K562 (cell line): ENCODE results near the gene UBXN1. TPM values are rescaled to one million over a fixed set of nuclear protein-coding genes. Genes with fewer than 3 reads are reported as not detected.

Experiments
- ARID1B ChIP-seq: fragments of 450-650 bp; IDR thresholded peaks from 2 replicates; pipeline ENCODE4 v1.6.1; 2016; ENCODE audit warnings: antibody characterized with exemption, mild to moderate bottlenecking, inconsistent platforms
- DACH1 ChIP-seq: fragments of 450-650 bp; IDR thresholded peaks from 2 replicates; pipeline ENCODE4 v1.6.1; 2018; ENCODE audit not compliant: partially characterized antibody
- DPF2 ChIP-seq: fragments of 450-650 bp; IDR thresholded peaks from 2 replicates; pipeline ENCODE4 v1.6.1; 2016
- E2F4 ChIP-seq: sonication (generic); formaldehyde crosslinking; IDR thresholded peaks from 2 replicates; pipeline ENCODE4 v1.8.0; 2022; ENCODE audit warnings: mild to moderate bottlenecking, low read depth, missing genetic modification reagents
- E2F8 ChIP-seq: fragments of 450-650 bp; IDR thresholded peaks from 2 replicates; pipeline ENCODE4 v1.7.1; 2018; ENCODE audit warnings: mild to moderate bottlenecking, low read depth; ENCODE audit not compliant: partially characterized antibody
- ELF2 ChIP-seq: fragments of 250-450 bp; sonication (Bioruptor Pico); IDR thresholded peaks from 2 replicates; pipeline ENCODE4 v1.5.0; 2021; ENCODE audit warnings: mild to moderate bottlenecking
- HLTF ChIP-seq: fragments of 450-650 bp; IDR thresholded peaks from 2 replicates; pipeline ENCODE4 v1.6.1; 2016
- TEAD4 ChIP-seq, 2 experiments: sonication (generic) in 1 of 2; formaldehyde crosslinking in 1 of 2; IDR thresholded peaks; 2 replicates each; pipeline versions ENCODE4 v1.6.1 to v1.8.0; 2012 to 2022; ENCODE audit warnings: borderline replicate concordance in 1 of 2, inconsistent platforms in 1 of 2, low read length in 1 of 2, mild to moderate bottlenecking in 1 of 2, missing genetic modification reagents in 1 of 2
- U2AF1 ChIP-seq: fragments of 200-400 bp; formaldehyde crosslinking; optimal IDR thresholded peaks from 2 replicates; pipeline ENCODE3; 2017; ENCODE audit warnings: mild to moderate bottlenecking, low read depth, low read length, moderate library complexity
- ZBTB40 ChIP-seq, 2 experiments: fragments of 450-650 bp in 1 of 2; sonication (generic) in 1 of 2; formaldehyde crosslinking in 1 of 2; IDR thresholded peaks; 2 replicates each; pipeline versions ENCODE4 v1.7.1 to v1.9.0; 2016 to 2022; ENCODE audit warnings: inconsistent platforms in 1 of 2, mild to moderate bottlenecking in 1 of 2, missing genetic modification reagents in 1 of 2
- polyA plus RNA-seq, 8 experiments: library from polyadenylated mRNA; depleted of rRNA in 4 of 8; stranded (reverse) in 5 of 8; unstranded in 3 of 8; fragments of >200 nt; fragmentation: Nextera tagmentation in 2 of 8; fragmentation: Illumina TruSeq in 1 of 8; extraction: Ambion mirVana in 2 of 8; extraction: Trizol in 1 of 8; gene quantifications; 2 replicates each; pipeline versions ENCODE4 v1.2.1 to v1.2.3, GENCODE V29; 2011 to 2014; ENCODE audit warnings: inconsistent platforms in 1 of 8, missing spikeins in 1 of 8
- total RNA-seq, 7 experiments: library from RNA; depleted of rRNA in 6 of 7; stranded (reverse); fragments of >200 nt in 6 of 7; fragmentation: Illumina TruSeq in 2 of 7; extraction: Trizol in 2 of 7; gene quantifications; 2 replicates each; pipeline versions ENCODE4 v1.2.1 to v1.2.3, GENCODE V29; 2011 to 2021; ENCODE audit warnings: low replicate concordance in 1 of 7

Gene UBXN1
- total and polyA plus RNA-seq, 9 of the 15 experiments (the other 6 are each of a cell fraction or from before 2014, with no cell fraction given): 4.8 to 263 (median 99.7) TPM

GRCh38 chr11:62645946-62646824 is 32.7 kb downstream of the UBXN1 start, which contains the start of gene GANAB (continued):
- TF ChIP-seq E2F4 (CRISPR knock-in tag): peak; percentile 59; the same call in 1 of the 2 replicates
- peak; percentile 58 for TF ChIP-seq U2AF1
- peak; percentile 81 for TF ChIP-seq E2F8
- peak; percentile 74 for TF ChIP-seq ZBTB40 (IDR thresholded peaks at IDR 0.05)
- no peak for TF ChIP-seq ZBTB40 (CRISPR knock-in tag; IDR thresholded peaks at IDR 0.05)
- peak; percentile 20; the same call in 1 of the 2 replicates for TF ChIP-seq DPF2
- TF ChIP-seq HLTF: no peak
- TF ChIP-seq ELF2 (CRISPR knock-in tag): 0 out of 2 replicates have a peak, but pooled peaks have one; percentile 48
- TF ChIP-seq ARID1B: 0 out of 2 replicates have a peak, but pooled peaks have one; percentile 18
- TF ChIP-seq DACH1: no peak
- peak; percentile 60; the same call in 1 of the 2 replicates for TF ChIP-seq TEAD4 (IDR thresholded peaks at IDR 0.05; ENCODE audit: low read length)
- no peak for TF ChIP-seq TEAD4 (CRISPR knock-in tag; IDR thresholded peaks at IDR 0.05; ENCODE audit: borderline replicate concordance)
